Activated CD4-positive, alpha-beta T cell treated with anti-CD3 and anti-CD28 coated beads for 1 hour (primary cell): ENCODE measurements around the gene COBL.

ENCODE experiments used
- DNase-seq: peaks from one replicate; pipeline ENCODE4 v3.0.0-alpha.2; 2020

COBL gene

DNA sequence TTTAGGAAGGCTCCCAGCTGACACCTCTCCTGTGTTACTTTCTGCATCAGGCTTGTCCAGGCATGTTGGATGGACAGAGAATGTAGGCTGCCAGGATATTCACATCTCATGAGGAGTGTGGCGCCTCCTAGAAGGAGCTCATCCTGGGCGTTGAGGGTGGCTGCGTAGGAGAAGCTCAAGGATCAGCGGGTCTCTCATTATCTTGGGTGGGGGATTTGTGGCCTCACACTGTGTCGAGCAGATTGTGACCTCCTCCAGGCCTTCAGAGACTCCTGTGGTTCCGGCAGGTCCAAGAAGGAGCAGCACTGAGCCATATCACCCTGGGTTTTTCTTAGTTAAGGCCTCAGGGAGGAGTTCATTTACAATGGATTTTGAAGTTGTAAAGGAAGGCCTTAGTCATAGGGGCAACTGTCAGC is 8.7 kb upstream of the COBL start:
- no peak for DNase-seq

DNA sequence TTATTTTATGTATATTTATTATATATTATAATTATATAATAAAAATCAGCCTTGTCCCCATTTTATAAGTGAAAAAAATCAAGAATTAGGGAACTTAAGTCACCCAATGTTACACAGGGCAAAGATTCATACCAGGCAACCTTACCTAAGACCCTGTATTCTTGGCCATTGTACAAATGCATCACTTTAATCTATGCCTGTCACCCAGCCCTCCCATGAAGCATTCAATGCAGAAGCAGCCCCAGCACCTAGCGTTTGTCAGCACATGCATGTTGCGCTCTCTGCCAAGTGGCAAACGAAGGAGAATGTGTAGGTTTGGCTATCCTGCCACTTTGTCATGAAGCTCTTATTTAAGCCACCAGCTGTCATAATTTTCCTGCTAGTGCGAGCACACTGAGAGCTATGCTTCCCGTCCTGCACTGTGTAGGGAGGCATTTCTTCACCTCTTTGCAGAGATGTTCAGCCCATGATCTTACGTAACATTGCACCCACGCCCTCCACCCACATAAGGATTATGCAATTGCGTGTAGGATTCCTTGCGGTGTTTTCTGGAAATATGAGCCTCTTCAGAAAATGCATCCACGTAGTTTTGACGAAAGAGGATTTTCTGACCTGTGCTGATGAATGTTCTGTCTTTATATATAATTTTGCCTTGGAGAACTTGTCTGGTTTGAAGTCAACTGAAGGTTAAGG is 7.7 kb upstream of the COBL start:
- DNase-seq: no peak

DNA sequence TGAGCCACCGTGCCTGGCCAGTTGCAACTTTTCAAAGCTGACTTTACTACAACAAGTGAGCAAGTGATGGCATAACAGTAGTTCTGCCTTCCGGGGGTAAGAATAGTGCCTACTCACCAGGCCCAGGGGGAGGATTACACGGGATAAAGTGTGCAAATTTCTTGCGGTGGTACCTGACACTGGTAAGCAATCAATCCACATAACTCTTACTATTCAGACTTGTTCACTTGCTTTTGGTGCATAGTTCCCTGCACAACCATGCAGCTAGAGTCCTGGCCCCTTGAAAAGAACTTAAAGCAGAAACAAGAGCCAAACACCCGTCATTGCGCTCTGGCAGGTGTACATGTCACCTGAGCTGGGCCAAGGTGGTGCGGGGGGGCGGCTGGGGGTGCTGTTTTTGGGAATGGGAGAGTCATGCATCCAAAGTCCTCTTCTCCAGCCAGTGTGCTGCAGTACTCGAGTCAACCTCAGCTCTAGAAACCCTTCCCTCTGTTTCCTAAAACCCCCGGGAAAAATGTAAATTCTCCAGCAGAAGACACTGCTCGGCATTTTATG is 5.4 kb upstream of the COBL start:
- no peak for DNase-seq

DNA sequence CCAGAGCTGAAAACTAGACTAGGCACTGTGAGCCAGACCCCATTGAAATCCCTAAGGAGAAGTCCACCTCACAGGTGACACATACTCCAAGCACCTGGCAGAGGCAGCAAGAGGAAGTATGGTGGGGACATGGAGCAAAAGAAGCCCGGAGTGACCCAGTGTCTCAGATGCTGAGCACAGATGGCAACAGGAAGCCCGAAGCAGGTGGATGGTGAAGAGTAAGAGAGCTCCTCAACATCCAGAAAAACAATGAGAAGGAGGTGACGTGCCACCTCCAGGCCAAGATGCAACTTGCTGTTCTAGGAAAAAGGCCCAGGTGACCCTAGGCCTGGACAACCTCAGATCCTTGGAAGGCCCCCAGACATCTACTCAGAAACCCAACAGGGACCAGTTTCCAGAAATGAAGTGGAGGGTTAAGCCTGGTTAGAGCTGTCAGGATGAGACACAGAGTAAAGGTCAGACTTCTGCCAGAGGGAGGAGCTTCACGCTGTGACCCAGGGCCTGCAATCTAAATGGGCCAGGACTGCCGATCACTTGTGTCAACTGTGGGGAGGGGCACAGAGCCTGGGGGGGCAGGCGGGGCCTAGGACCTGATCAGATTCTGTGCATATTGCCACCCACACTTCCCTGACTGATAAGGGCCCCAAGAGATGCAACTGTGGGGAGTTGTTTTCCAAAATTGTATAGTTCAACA is 2.4 kb upstream of the COBL start:
- no peak for DNase-seq

DNA sequence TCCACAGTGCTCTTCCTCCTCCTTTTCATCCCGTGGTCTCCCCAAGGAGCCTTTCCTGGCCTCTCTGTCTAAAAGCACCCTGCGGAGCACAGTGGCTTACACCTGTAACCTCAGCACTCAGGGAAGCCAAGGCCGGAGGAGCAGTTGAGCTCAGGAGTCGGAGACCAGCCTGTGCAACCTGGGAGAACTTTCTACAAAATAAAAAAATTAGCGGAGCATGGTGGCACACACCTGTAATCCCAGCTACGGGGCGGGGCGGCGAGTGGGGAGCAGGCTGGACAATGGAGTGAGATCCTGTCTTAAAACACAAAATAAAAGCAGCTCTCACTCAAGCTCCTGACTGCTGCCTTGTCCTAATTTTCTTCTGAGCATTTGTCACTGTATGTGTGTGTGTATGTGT is 1.4 kb upstream of the COBL start:
- DNase-seq: no peak

DNA sequence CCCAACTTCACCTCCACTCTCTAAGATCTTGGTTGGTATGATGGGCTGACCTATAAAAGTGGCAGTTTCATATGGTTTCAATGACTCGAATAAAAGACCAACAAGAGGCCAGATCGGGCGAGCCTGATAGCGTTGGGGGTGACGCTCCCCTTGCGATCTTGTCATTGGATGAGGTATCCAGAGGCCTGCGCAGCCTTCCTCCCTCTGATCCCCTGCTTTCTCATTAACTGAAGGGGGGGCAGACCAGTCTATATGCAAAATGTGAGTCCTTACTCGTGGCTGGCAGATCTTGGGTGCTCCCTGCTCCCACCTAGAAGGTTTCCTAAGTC is 937 bp upstream of the COBL start:
- DNase-seq: no peak

DNA sequence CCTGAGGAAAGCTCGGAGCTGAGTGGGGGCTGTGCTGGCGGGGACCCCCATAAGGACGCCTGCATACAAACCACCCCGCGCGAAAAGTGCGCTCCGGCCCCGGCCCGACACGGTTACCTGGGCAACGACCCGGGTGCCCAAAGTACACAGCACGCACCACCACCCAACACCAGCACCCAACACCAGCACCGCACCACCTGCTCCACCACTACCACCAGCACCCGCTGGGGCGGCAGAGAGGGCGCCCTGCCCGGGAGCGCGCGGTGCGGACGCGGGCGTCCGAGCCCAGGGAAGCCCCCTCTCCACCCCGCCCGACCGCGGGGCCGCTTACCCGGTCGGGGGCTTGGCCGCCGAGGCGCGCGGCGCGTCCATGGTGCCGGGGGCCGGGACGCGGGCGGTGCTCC is 345 bp downstream of the COBL start:
- DNase-seq: no peak

DNA sequence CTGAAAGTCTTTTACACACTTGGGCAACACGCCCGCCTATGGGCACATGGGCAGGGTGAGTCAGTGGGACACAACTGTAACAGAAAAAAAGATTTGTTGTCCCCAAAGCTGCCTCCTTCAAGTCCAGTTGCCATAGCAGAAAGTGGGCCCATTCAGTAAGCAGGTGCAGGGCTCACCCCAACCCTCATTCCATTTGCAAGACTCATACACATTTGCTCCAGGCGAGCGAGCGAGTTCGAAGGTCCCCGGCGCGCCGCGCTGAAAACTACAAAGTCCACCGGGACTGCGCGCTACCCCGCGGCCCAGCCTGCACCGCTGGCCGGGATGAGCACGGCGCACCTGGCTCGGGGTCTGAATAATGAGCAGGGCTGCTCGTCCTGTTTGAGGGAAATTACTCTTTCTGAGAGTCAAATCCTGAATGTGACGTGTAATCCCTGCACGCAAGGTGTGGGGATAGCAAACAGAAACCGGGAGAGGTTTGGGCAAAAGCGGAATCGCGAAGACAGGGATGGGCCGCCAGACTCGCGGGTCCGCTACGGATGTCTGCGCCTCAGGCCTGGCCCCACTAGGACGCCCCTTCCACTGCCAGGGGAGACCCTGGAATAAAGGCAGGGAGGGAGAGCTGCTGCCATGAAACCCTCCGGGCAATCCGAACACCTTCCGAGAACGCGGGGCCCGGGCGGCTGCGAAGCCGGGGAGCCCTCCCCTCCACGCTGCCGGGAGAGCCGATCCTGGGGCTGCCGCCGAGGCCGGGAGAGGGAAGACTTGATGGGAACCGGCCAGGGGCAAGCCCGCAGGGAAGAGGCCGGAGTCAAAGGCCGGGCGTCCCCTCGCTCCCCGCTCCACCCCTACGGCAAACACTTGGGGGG is 982 bp downstream of the COBL start:
- no peak for DNase-seq

DNA sequence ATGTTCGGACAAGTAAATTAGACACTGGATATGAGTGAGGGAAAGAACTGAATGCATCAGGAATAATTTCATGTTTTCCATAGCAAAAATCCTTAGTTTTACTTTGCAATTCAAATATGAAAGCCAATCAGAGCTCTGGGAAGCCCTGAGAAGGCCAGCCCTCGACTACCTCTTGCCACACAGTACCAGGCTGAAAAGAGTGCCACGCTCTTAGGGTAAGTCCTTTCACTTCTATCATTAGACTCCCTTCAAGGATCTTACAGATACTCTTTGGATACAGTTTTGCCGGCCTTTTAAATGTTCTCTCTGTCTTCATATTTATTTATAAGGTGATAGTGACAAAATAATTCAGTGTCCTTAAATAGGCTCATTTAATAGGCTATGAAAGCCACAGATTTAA is 1.9 kb downstream of the COBL start:
- DNase-seq: no peak

DNA sequence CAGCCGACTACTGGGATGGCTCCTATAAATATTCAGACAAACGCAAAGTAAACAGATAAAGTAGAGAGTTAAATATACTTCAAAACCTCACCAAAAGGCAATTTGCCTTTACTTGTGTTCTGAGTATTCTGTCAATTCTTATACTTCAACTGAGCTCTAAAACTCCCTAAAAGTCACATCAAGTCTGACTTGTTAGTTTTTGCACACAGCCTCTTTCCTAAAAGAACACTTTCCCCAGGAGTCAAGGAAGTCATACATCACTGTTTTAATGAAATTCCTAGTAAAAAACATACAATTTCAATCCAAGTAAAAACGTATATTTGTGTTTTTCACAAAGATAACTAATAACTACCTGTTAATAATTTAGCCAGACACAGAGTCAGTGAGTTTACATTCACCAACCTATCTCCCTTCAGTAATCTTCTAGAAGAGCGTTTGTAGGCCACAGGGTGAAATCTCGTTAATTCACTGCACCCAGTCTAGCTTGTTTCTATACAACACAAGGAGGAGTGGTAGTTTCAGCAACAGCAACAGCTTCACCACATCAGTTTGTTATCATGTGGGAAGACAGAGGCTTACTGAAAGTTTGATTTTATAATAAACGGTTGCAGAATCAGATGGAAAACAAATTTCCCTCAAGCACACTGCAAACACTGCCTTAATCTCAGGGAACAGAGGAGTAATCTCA is 2.7 kb downstream of the COBL start:
- no peak for DNase-seq

DNA sequence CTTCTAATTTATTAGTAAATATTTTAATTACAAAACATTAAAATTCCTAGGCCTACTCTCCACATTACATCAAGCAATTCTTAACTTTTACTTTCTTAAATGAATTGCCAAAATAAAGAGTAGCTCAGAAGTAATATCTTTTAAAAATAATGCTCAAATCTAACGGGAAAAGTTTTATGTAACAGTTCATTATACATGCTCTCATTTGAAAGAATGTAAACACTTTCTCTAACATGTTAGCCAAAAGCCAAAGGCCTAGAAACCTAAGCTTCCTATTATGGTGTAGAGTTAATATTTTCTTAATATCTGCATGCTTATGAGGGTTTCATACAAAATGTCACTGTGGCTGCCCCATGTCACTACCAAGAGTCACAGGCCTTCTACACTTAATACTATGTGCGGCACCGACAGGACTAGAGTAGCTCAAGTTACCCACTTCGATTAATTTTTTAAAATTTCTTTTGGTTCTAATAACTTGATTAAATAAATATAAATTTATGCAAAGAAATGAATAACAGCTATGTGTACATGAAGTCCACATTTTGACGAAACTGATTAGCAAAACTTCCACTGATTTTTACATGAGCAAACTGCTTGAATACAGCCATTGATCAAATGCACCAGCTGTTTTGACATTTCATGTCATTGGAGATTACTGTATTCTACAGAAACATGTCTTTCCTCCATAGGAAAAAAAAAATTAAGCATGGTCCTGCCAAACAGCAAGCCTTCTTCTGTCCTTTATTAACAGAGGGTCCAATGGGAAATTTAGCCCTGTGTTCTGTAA is 3.5 kb downstream of the COBL start:
- DNase-seq: no peak

DNA sequence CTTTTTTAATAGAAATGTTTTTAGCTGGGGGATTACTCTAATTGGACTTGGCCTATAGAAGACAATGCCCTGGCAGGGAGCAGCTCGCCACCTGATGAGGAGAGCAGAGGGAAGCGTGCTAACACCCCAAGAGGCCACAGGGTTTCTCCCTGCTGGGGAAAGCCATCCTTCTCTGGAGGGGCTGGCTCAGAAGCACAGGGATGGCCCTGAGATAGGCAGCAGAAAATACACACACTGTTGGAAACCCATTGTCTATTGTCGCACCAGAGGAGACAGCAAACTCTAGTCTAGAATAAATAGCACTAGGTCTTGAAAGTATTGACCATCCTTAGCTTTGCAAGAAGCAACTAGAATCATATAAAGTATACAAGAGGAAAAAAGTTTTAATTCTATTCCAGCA is 5.4 kb downstream of the COBL start:
- no peak for DNase-seq

DNA sequence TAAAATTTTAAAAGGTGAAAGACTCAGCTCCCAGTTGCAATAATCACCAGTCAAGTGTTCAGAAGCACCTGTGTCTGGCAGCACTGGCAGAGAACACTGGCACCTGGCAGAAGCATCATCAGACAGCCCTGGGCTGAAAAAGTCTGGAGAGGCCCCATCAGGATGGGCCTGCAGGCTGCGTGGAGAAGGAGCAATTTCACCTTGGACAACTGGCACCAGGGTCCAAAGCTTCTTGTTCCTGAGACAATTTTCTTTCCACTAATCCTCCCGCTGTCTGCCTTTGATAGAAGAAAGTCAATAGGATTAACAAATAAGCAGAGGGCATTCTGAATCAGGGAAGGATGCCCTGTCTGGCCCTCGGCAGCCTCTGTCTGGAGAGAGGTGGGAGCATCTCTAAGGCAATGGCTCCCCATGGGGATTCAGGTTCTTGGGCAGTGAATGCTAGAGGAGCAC is 6.5 kb downstream of the COBL start:
- no peak for DNase-seq

DNA sequence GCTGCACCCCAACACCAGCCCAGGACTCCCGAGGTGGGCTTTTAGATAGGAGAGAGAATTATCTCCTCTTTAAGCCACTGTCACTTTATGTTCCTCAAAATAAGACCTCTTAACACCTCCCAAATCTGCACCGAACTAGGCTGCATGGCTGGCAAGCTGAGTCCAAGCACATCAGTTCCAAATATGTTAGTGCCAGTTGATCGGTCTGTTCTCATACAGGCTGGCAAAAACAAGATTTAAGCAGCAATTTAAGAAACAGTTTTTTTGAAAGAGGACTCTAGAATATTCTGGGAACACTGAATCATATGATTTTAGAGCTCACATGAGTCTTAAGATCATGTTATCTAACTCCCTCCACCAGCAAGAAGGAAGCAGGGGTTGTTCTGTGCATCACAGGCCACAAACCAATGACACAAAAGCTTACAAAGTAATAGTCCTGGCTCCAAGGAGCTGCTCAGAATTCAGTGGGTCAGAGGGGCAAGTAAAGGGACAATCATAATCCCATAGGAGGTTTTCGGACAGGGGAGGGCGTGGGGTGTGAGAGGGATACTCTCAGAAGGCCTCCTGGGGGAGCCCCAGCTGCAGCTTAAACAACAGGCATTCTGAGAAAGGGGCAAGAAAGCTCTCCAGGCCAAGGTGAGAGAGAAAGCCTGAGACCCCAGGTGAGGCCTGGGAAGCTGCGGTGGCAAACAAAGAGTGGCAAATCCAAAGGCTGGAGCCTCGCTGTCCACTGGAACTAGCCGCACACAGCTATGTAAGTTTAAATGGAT is 7.1 kb downstream of the COBL start:
- no peak for DNase-seq

DNA sequence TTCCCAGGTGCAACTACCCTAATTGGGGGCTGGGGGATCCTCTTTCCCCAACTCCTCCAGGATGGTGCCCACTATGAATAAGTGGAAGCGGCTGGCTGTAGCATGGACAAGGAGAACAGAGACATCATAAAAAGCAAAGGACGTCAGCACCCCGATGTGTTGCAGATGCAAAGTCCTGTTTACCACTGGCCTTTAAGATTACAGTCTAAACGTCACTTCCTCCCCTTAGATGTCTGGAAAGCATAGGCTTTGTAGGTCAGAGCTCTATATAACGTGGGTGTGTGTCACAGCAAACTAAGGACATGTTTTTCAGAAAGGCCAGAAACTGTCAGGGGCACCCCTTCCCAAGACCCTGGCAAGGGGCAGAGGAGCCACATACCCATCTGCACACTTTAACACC is 7.9 kb downstream of the COBL start:
- DNase-seq: no peak

DNA sequence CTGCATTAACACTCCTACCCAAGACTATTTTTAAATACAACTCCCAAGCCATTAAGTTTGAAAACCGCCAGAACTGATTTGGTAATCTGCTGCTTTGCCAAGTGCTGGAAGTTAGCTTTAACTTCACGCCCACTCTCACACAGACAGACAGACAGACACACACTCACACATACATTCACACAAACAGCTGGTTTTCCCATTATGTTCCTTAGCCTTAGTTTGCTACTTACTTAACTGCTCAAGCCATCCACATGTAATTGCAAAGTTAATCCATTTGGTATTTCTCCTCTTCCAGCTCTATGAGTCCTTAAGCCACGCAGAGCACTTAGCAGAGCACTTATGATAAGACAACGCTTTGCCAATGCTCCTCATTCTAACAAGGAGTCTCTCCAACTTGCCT is 8.3 kb downstream of the COBL start:
- no peak for DNase-seq

DNA sequence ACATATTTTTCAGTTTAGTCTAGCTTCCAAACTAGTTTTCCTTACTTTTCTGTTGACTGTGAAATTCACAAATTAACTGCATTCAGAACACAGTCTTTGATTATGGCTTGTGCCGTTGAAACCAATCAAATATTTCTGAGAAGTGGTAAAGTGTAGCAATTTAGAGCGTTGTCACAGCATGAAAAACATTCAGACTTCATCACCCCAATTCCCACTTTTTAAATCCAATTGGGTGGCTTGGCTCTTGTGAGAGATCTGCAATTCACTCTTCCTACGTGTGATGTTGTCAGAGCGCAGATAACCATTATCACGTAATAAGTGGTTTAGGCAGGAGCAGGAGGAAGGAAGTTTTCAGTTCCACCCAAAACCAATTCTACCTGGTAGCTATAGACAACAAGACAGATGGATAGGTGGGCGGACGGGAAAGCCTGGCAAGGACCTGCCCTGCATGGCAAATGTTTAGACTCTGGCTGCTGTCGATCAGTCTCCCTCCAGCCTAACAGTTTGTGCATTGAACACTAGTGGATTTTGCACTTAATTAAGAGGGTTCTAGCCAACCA is 8.9 kb downstream of the COBL start:
- DNase-seq: no peak

DNA sequence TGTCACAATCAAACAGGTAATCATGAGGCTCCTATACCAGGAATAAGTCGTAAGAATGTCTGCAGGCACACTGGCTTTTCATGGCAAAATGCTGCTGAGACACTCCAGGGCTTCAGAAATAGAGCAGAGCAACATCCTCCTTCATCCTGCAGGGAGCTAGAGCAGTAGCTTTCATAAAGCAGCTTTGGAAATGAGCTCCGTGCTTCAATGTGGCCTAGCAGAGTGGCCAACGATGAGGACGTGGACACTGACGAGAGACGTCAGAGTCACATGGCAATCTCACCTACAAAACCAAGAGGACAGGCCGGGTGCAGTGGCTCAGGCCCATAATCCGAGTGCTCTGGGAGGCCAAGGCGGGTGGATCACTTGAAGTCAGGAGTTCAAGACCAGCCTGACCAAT is 9.8 kb downstream of the COBL start:
- DNase-seq: no peak

DNA sequence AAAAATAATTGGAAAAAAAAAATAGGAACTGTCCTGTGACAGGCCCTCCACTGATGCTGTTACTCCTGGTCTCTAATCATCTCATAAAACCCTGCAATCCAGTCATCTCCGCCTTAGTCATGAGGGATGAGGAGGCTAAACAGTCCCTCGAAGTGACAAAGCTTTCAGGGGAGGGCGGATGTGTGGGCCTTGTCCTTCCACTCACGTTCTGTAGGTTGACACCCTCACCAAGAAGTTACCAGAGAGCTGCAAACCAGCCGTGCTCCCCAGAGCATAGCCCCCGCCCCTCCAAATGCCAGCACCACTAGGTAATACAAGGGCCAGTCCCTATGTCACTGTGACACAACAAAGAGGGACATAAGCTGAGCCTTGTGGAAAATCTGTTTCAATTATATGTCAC is 11.9 kb downstream of the COBL start:
- no peak for DNase-seq

DNA sequence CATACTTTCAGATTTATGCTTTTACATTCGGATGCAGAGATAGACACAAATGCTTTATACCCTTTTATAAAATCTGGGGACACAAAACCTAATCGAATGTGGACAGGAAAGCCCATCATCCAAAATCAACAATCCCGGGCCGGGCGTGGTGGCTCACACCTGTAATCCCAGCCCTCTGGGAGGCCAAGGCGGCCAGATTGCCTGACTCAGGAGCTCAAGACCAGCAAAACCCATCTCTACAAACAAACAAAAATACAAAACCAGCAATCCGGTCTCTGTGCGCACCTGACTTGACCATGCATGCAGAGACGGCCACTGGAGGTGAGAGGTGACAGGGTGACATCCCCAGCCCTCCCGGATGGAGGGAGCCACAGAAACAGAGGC is 13.5 kb downstream of the COBL start:
- DNase-seq: no peak

DNA sequence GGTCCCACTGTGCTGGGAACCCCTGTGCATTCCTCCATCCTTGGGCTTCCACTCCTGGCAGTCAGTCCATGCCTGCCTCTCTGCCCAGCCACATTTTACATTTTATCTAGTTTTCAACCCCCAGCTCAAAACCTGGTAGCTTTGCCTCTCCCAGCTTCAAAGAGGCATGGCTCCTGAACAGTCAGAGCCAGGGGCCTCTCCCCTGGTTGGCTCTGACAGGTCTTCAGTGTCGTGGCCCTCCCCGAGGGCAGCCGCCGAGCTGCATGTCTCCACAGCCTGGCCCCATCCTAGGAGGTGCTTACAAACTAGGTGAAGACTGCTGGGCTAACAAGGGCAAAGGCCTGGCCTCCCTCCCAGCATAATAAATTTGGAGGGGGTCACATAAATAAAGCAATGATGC is 14.8 kb downstream of the COBL start:
- DNase-seq: no peak
